Neuronal stem cell (in vitro differentiated cells): ENCODE measurements around the gene ZNF629.

ENCODE experiments used
- DNase-seq: peaks from one replicate; pipeline ENCODE4 v3.0.0-alpha.2; 2013; ENCODE audit warnings: low spot score
- H2AFZ ChIP-seq: one replicate; pipeline ENCODE4 v1.6.1; 2013; ENCODE audit warnings: mild to moderate bottlenecking, low read length, inconsistent platforms
- H2AK5ac ChIP-seq: 2 replicates; pipeline ENCODE4 v1.6.1; 2013; ENCODE audit warnings: low read depth, mild to moderate bottlenecking, inconsistent platforms, low read length, moderate library complexity, mixed read lengths
- H2BK120ac ChIP-seq: 2 replicates; pipeline ENCODE4 v1.6.1; 2013; ENCODE audit warnings: low read depth, mild to moderate bottlenecking, inconsistent platforms, low read length, moderate library complexity, mixed read lengths
- H2BK12ac ChIP-seq: one replicate; pipeline ENCODE4 v1.6.1; 2013; ENCODE audit warnings: low read length, inconsistent platforms
- H2BK15ac ChIP-seq: 2 replicates; pipeline ENCODE4 v1.6.1; 2013; ENCODE audit warnings: mild to moderate bottlenecking, low read length, inconsistent platforms, mixed read lengths
- H2BK5ac ChIP-seq: one replicate; pipeline ENCODE4 v1.6.1; 2013; ENCODE audit warnings: inconsistent platforms, mild to moderate bottlenecking, low read length, moderate library complexity
- H3K14ac ChIP-seq: one replicate; pipeline ENCODE4 v1.6.1; 2013; ENCODE audit warnings: low read length, inconsistent platforms
- H3K18ac ChIP-seq: 2 replicates; pipeline ENCODE4 v1.6.1; 2013; ENCODE audit warnings: low read length, inconsistent platforms
- H3K23ac ChIP-seq: 2 replicates; pipeline ENCODE4 v1.6.1; 2013; ENCODE audit warnings: low read depth, mild to moderate bottlenecking, mixed read lengths, low read length, inconsistent platforms; ENCODE audit not compliant: poor library complexity
- H3K27ac ChIP-seq: replicated peaks from 3 replicates; pipeline ENCODE4 v1.5.1; 2013; ENCODE audit warnings: low read length, inconsistent platforms
- H3K27me3 ChIP-seq, 3 experiments: 2 replicates each; pipeline ENCODE4 v1.6.1; 2013; ENCODE audit warnings: low read length in 3 of 3, mild to moderate bottlenecking in 2 of 3, inconsistent platforms in 1 of 3, low read depth in 1 of 3, mixed read lengths in 1 of 3, moderate library complexity in 1 of 3; ENCODE audit not compliant: control insufficient read depth in 3 of 3, insufficient read depth in 3 of 3
- H3K36me3 ChIP-seq, 2 donors: replicated peaks in 1 of 2; 2 replicates each; pipeline ENCODE4 v1.6.1; 2013; ENCODE audit warnings: low read length in 2 of 2; ENCODE audit not compliant: control insufficient read depth in 2 of 2, insufficient read depth in 2 of 2
- H3K4ac ChIP-seq: 2 replicates; pipeline ENCODE4 v1.6.1; 2013; ENCODE audit warnings: inconsistent platforms, mild to moderate bottlenecking, low read length, moderate library complexity
- H3K4me1 ChIP-seq, 2 donors: 1 replicate in 1 of 2; 2 replicates in 1 of 2; pipeline ENCODE4 v1.6.1; 2013; ENCODE audit warnings: low read length in 2 of 2, low read depth in 1 of 2; ENCODE audit not compliant: control insufficient read depth in 2 of 2, insufficient read depth in 1 of 2
- H3K4me2 ChIP-seq: one replicate; pipeline ENCODE4 v1.6.1; 2013; ENCODE audit warnings: mild to moderate bottlenecking, low read length, inconsistent platforms; ENCODE audit not compliant: insufficient read depth, poor library complexity, severe bottlenecking
- H3K4me3 ChIP-seq, 2 donors: 2 replicates each; pipeline ENCODE4 v1.5.1; 2013; ENCODE audit warnings: low read length in 2 of 2, mild to moderate bottlenecking in 2 of 2, inconsistent platforms in 1 of 2, moderate library complexity in 1 of 2
- H3K79me1 ChIP-seq: one replicate; pipeline ENCODE4 v1.6.1; 2013; ENCODE audit warnings: low read depth, mild to moderate bottlenecking, inconsistent platforms, low read length, moderate library complexity
- H3K9ac ChIP-seq: one replicate; pipeline ENCODE4 v1.6.1; 2013; ENCODE audit warnings: mild to moderate bottlenecking, low read depth, low read length, inconsistent platforms; ENCODE audit not compliant: poor library complexity
- H3K9me3 ChIP-seq, 2 donors: replicated peaks in 1 of 2; 2 replicates each; pipeline versions ENCODE3 to v1.6.1; 2013; ENCODE audit warnings: low read length in 2 of 2, mild to moderate bottlenecking in 2 of 2, inconsistent platforms in 1 of 2, low read depth in 1 of 2, mixed read lengths in 1 of 2, moderate library complexity in 1 of 2; ENCODE audit not compliant: control insufficient read depth in 2 of 2, insufficient read depth in 1 of 2
- H4K8ac ChIP-seq: one replicate; pipeline ENCODE4 v1.6.1; 2013; ENCODE audit warnings: low read depth, mild to moderate bottlenecking, inconsistent platforms, low read length, moderate library complexity
- H4K91ac ChIP-seq: one replicate; pipeline ENCODE4 v1.6.1; 2013; ENCODE audit warnings: low read length, low read depth, mild to moderate bottlenecking, inconsistent platforms; ENCODE audit not compliant: poor library complexity
- WGBS, 2 donors: extraction: QIAGEN DNeasy Blood & Tissue Kit; methylation state at CpG; one replicate each; pipeline ENCODE4 v1.1.7; 2013; ENCODE audit warnings: missing lambda C conversion rate in 2 of 2, mixed read lengths in 1 of 2; ENCODE audit not compliant: insufficient read length in 2 of 2, insufficient replicate concordance in 1 of 2; ENCODE audit errors: extremely low coverage in 2 of 2; 5-methylcytosine and 5-hydroxymethylcytosine counted together

Gene ZNF629

GRCh38 chr16:30762991-30763725, 23.8 kb downstream of the ZNF629 start:
- peak overlapping the region; percentile 69 for H3K4me2 ChIP-seq
- no peak overlapping the region for H3K27ac ChIP-seq
- H2BK120ac ChIP-seq, result no peak overlapping the region
- H3K9ac ChIP-seq, result no peak overlapping the region
- no peak overlapping the region for H2BK12ac ChIP-seq
- no peak overlapping the region for H2BK5ac ChIP-seq
- H3K27me3 ChIP-seq, result no peaks in the 10 kb centered on the region
- H3K14ac ChIP-seq, result no peak overlapping the region
- H2AFZ ChIP-seq, result no peak overlapping the region
- no peak overlapping the region for H2BK15ac ChIP-seq
- H3K4ac ChIP-seq, result no peak overlapping the region
- H4K91ac ChIP-seq, result no peak overlapping the region
- peaks cover 0 to 1% of the 10 kb centered on the region in 2 donors for H3K9me3 ChIP-seq
- H4K8ac ChIP-seq, result no peak overlapping the region
- H3K4me1 ChIP-seq, result peaks cover 10 to 11% of the 10 kb centered on the region in 2 donors
- H3K4me3 ChIP-seq, result peak overlapping the region; percentile 96 to 99
- no peak overlapping the region for H3K18ac ChIP-seq
- no peak overlapping the region for H3K23ac ChIP-seq
- WGBS, 2 donors, result no CpG with 5 or more reads among the region's 15 CpGs
- no peak for DNase-seq
- H3K36me3 ChIP-seq, result peaks cover 49 to 77% of the 10 kb centered on the region in 2 donors
- H3K79me1 ChIP-seq, result peaks cover 21% of the 10 kb centered on the region
- no peak overlapping the region for H2AK5ac ChIP-seq

- peaks cover 0 to 1% of the 10 kb centered on the region in 2 donors for H3K9me3 ChIP-seq
- H2AFZ ChIP-seq, result peak within 1 kb of the TSS; percentile 93
- H3K14ac ChIP-seq, result peak within 1 kb of the TSS; percentile 76
- WGBS, 2 donors, result no CpG with 5 or more reads among the region's 60 CpGs
- peak within 1 kb of the TSS; percentile 61 for H3K23ac ChIP-seq
- H3K36me3 ChIP-seq, result peaks cover 43 to 74% of the 10 kb centered on the region in 2 donors
- peak within 1 kb of the TSS; percentile 96 to 99 for H3K4me3 ChIP-seq
- no peaks in the 10 kb centered on the region for H3K27me3 ChIP-seq
- H3K27ac ChIP-seq, result peak within 1 kb of the TSS; percentile 58
- no peak within 1 kb of the TSS for H3K4ac ChIP-seq
- no peak within 1 kb of the TSS for H2BK15ac ChIP-seq
- no peak within 1 kb of the TSS for H2AK5ac ChIP-seq
- H3K4me1 ChIP-seq, result peaks cover 10 to 11% of the 10 kb centered on the region in 2 donors
- peak; percentile 96 for DNase-seq
- peaks cover 18% of the 10 kb centered on the region for H3K79me1 ChIP-seq
- peak within 1 kb of the TSS; percentile 91 for H3K9ac ChIP-seq
- H3K4me2 ChIP-seq, result peak within 1 kb of the TSS; percentile 99
- peak within 1 kb of the TSS; percentile 25 for H2BK5ac ChIP-seq
- H2BK12ac ChIP-seq, result no peak within 1 kb of the TSS
- H2BK120ac ChIP-seq, result no peak within 1 kb of the TSS
- H4K8ac ChIP-seq, result no peak within 1 kb of the TSS
- no peak within 1 kb of the TSS for H4K91ac ChIP-seq
- H3K18ac ChIP-seq, result peak within 1 kb of the TSS; percentile 88
These were observed 24.8 kb downstream of the ZNF629 start, which contains the start of the genes CFAP119 and RNF40 for GRCh38 chr16:30761928-30762902. TSS of gene CFAP119 (minus strand) at chr16:30762062. CDS start at chr16:30761748, 314 bp downstream. TSS of gene RNF40 (plus strand) at chr16:30762322. CDS start at chr16:30762546, 224 bp downstream.

DNA sequence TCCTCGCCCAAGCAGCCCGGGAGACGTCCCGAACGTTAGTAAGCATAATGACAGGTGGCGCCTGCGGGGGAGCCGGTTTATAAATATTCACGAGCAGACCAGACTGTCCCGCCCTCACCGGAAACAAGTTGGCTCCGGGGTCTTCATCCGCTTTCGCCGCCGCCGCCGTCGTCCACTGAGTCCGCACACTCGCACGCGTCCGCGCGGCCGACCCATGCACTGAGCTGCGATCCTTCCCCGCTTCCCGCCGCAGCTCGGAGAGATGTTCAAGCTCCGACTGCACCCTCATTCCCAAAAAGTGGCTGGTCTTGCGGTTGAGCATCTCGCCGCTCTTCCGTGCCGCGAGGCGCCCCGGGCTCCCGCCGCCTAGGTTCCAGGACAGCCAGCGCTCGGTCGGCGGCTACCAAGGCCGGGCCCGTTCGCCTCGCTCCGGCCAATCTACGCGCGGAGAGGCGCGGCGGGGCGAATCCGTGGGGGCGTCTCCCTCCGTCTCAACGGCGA, 25.5 kb downstream of the ZNF629 start:
- Histone ChIP-seq H4K8ac (no peak overlapping the region), H3K27ac (peak overlapping the region; percentile 58), H3K36me3 (peaks cover 39 to 74% of the 10 kb centered on the region in 2 donors), H3K9ac (peak overlapping the region; percentile 90), H3K79me1 (peaks cover 18% of the 10 kb centered on the region), H2BK12ac (no peak overlapping the region), H3K4me2 (peak overlapping the region; percentile 99), H2BK5ac (peak overlapping the region; percentile 25), H2AFZ (peak overlapping the region; percentile 93), H3K4me3 (peak overlapping the region; percentile 84 to 96), H2BK120ac (no peak overlapping the region), H3K4ac (no peak overlapping the region), H2AK5ac (no peak overlapping the region), H3K23ac (peak overlapping the region; percentile 61), H3K18ac (peak overlapping the region; percentile 88), H4K91ac (no peak overlapping the region), H3K27me3 (no peaks in the 10 kb centered on the region), H2BK15ac (no peak overlapping the region), H3K14ac (peak overlapping the region; percentile 76), H3K9me3 (peaks cover 0 to 1% of the 10 kb centered on the region in 2 donors), H3K4me1 (peaks cover 10 to 11% of the 10 kb centered on the region in 2 donors)
- no CpG with 5 or more reads among the region's 64 CpGs for WGBS, 2 donors
- DNase-seq, result peak; percentile 36
